IMR-90 (cell line): ENCODE measurements around the gene TMOD1. TPM values are rescaled to one million over a fixed set of nuclear protein-coding genes. Genes with fewer than 3 reads are reported as not detected.

ENCODE experiments used
- ATAC-seq: fragments of 200-7000 bp; cut with Tn5 transposase; 2 replicates; pipeline ENCODE4 v1.9.1; 2020; ENCODE audit warnings: low read depth, mild to moderate bottlenecking, moderate library complexity
- BruUV-seq: library from RNA; stranded (reverse); fragments of 400-500 nt; replicated peaks from 2 replicates; lab custom pipeline; 2021; lab: Mats Ljungman, UMichigan
- CTCF ChIA-PET: fragments of 300-600 bp; formaldehyde crosslinking; extraction: SDS; loops from one replicate; lab custom pipeline; 2021; ENCODE audit warnings: antibody characterized with exemption; lab: Yijun Ruan, JAX
- POLR2A ChIA-PET: fragments of 300-600 bp; sonication (Branson Sonifier 250); formaldehyde crosslinking; loops from one replicate; lab custom pipeline; 2022; ENCODE audit warnings: antibody characterized with exemption; ENCODE audit not compliant: unreplicated experiment; lab: Charles Lee
- DNase-seq: peaks from one replicate; pipeline ENCODE4 v3.0.0; 2013
- H2AFZ ChIP-seq: replicated peaks from 2 replicates; pipeline ENCODE3; 2013; ENCODE audit warnings: low read length, mild to moderate bottlenecking; ENCODE audit not compliant: poor library complexity
- H2AK5ac ChIP-seq: 2 replicates; pipeline ENCODE4 v1.6.1; 2013; ENCODE audit warnings: low read depth, low read length, inconsistent platforms
- H2AK9ac ChIP-seq: replicated peaks from 2 replicates; pipeline ENCODE3; 2013; ENCODE audit warnings: mild to moderate bottlenecking, low read depth, low read length, moderate library complexity; ENCODE audit not compliant: poor library complexity
- H2BK120ac ChIP-seq: 2 replicates; pipeline ENCODE4 v1.6.1; 2013; ENCODE audit warnings: low read depth, low read length, inconsistent platforms
- H2BK15ac ChIP-seq: 3 replicates; pipeline ENCODE4 v1.6.1; 2013; ENCODE audit warnings: low read depth, low read length, inconsistent platforms
- H2BK20ac ChIP-seq: 2 replicates; pipeline ENCODE4 v1.6.1; 2013; ENCODE audit warnings: low read depth, mild to moderate bottlenecking, inconsistent platforms, low read length, moderate library complexity
- H2BK5ac ChIP-seq: 2 replicates; pipeline ENCODE4 v1.6.1; 2013; ENCODE audit warnings: mild to moderate bottlenecking, low read depth, low read length, inconsistent platforms; ENCODE audit not compliant: poor library complexity, severe bottlenecking
- H3K14ac ChIP-seq: replicated peaks from 2 replicates; pipeline ENCODE4 v1.6.1; 2013; ENCODE audit warnings: low read depth, low read length, inconsistent platforms
- H3K18ac ChIP-seq: 2 replicates; pipeline ENCODE4 v1.6.1; 2013; ENCODE audit warnings: low read depth, low read length, control low read depth
- H3K23ac ChIP-seq: 2 replicates; pipeline ENCODE4 v1.6.1; 2013; ENCODE audit warnings: low read depth, low read length, inconsistent platforms
- H3K27ac ChIP-seq: 2 replicates; pipeline ENCODE4 v1.5.1; 2013; ENCODE audit warnings: mild to moderate bottlenecking, control low read depth, low read length; ENCODE audit not compliant: insufficient read depth
- H3K27me3 ChIP-seq: 2 replicates; pipeline ENCODE4 v1.6.1; 2013; ENCODE audit warnings: low read length; ENCODE audit not compliant: control insufficient read depth, insufficient read depth
- H3K36me3 ChIP-seq: 2 replicates; pipeline ENCODE4 v1.6.1; 2013; ENCODE audit warnings: low read length, mixed read lengths; ENCODE audit not compliant: control insufficient read depth, insufficient read depth
- H3K4ac ChIP-seq: 2 replicates; pipeline ENCODE4 v1.6.1; 2013; ENCODE audit warnings: low read depth, low read length, inconsistent platforms
- H3K4me1 ChIP-seq: 2 replicates; pipeline ENCODE4 v1.6.1; 2013; ENCODE audit warnings: low read length, mixed read lengths; ENCODE audit not compliant: control insufficient read depth, insufficient read depth
- H3K4me2 ChIP-seq: 2 replicates; pipeline ENCODE4 v1.6.1; 2013; ENCODE audit warnings: low read depth, mild to moderate bottlenecking, control low read depth, low read length, moderate library complexity
- H3K4me3 ChIP-seq: 2 replicates; pipeline ENCODE4 v1.5.1; 2013; ENCODE audit warnings: low read depth, mild to moderate bottlenecking, control low read depth, low read length, moderate library complexity; ENCODE audit not compliant: insufficient read depth
- H3K56ac ChIP-seq: 2 replicates; pipeline ENCODE4 v1.6.1; 2013; ENCODE audit warnings: low read length, inconsistent platforms; ENCODE audit not compliant: insufficient read depth; ENCODE audit errors: extremely low read depth
- H3K79me1 ChIP-seq, 2 experiments: 2 replicates each; pipeline ENCODE4 v1.6.1; 2013; ENCODE audit warnings: low read length in 2 of 2, inconsistent platforms in 1 of 2, low read depth in 1 of 2
- H3K9ac ChIP-seq: 2 replicates; pipeline ENCODE4 v1.6.1; 2013; ENCODE audit warnings: low read depth, low read length, control low read depth
- H3K9me1 ChIP-seq: 2 replicates; pipeline ENCODE4 v1.6.1; 2013; ENCODE audit warnings: low read length, inconsistent platforms; ENCODE audit not compliant: insufficient read depth
- H3K9me3 ChIP-seq: 2 replicates; pipeline ENCODE4 v1.6.1; 2013; ENCODE audit warnings: low read length; ENCODE audit not compliant: control insufficient read depth, insufficient read depth
- H4K20me1 ChIP-seq: 2 replicates; pipeline ENCODE4 v1.6.1; 2013; ENCODE audit warnings: low read length, inconsistent platforms; ENCODE audit not compliant: insufficient read depth
- H4K5ac ChIP-seq: 2 replicates; pipeline ENCODE4 v1.6.1; 2013; ENCODE audit warnings: mild to moderate bottlenecking, low read depth, low read length, control low read depth
- H4K8ac ChIP-seq, 2 experiments: 2 replicates each; pipeline ENCODE4 v1.6.1; 2013; ENCODE audit warnings: low read depth in 2 of 2, low read length in 2 of 2, control low read depth in 1 of 2, inconsistent platforms in 1 of 2
- H4K91ac ChIP-seq: 2 replicates; pipeline ENCODE4 v1.6.1; 2013; ENCODE audit warnings: low read depth, low read length, inconsistent platforms; ENCODE audit not compliant: insufficient read depth
- BHLHE40 ChIP-seq: fragments of 150-350 bp; IDR thresholded peaks from 2 replicates; pipeline ENCODE4 v1.6.1; 2016; ENCODE audit warnings: mild to moderate bottlenecking, low read depth, low read length
- CEBPB ChIP-seq: IDR thresholded peaks from 2 replicates; pipeline ENCODE4 v1.6.1; 2012; ENCODE audit warnings: low read depth, low read length, improper control_type of control experiment
- CHD1 ChIP-seq: IDR thresholded peaks from 2 replicates; pipeline ENCODE4 v1.6.1; 2012; ENCODE audit warnings: low read depth, low read length, improper control_type of control experiment
- FOS ChIP-seq: fragments of 150-350 bp; IDR thresholded peaks from 2 replicates; pipeline ENCODE4 v1.6.1; 2016; ENCODE audit warnings: low read depth, low read length
- MAFK ChIP-seq: IDR thresholded peaks from 2 replicates; pipeline ENCODE4 v1.6.1; 2012; ENCODE audit warnings: low read depth, low read length, improper control_type of control experiment
- MAZ ChIP-seq: IDR thresholded peaks from 2 replicates; pipeline ENCODE4 v1.6.1; 2012; ENCODE audit warnings: low read depth, mild to moderate bottlenecking, low read length, improper control_type of control experiment, moderate library complexity, borderline replicate concordance
- MXI1 ChIP-seq: IDR thresholded peaks from 2 replicates; pipeline ENCODE4 v1.6.1; 2012; ENCODE audit warnings: low read depth, mild to moderate bottlenecking, low read length, moderate library complexity, borderline replicate concordance
- NFE2L2 ChIP-seq: fragments of 150-350 bp; IDR thresholded peaks from 2 replicates; pipeline ENCODE4 v1.6.1; 2016; ENCODE audit warnings: low read depth, mild to moderate bottlenecking, low read length
- POLR2A ChIP-seq: IDR thresholded peaks from 2 replicates; pipeline ENCODE4 v1.6.1; 2012; ENCODE audit warnings: mild to moderate bottlenecking, low read depth, low read length
- RAD21 ChIP-seq: IDR thresholded peaks from 2 replicates; pipeline ENCODE4 v1.6.1; 2012; ENCODE audit warnings: low read length, improper control_type of control experiment
- RCOR1 ChIP-seq: IDR thresholded peaks from 2 replicates; pipeline ENCODE4 v1.6.1; 2012; ENCODE audit warnings: mild to moderate bottlenecking, low read length, improper control_type of control experiment; ENCODE audit not compliant: insufficient replicate concordance
- RFX5 ChIP-seq: IDR thresholded peaks from 2 replicates; pipeline ENCODE4 v1.8.0; 2012; ENCODE audit warnings: low read depth, mild to moderate bottlenecking, low read length, moderate library complexity
- SMC3 ChIP-seq: fragments of 150-350 bp; IDR thresholded peaks from 2 replicates; pipeline ENCODE4 v1.6.1; 2016; ENCODE audit warnings: low read depth, mild to moderate bottlenecking, antibody characterized with exemption, low read length, moderate library complexity
- WGBS, 2 experiments: methylation state at CpG; one replicate each; pipeline versions ENCODE4 v1.1.5 to v1.1.7; 2013; ENCODE audit warnings: missing lambda C conversion rate in 2 of 2; ENCODE audit not compliant: insufficient read length in 1 of 2; ENCODE audit errors: extremely low coverage in 2 of 2; 5-methylcytosine and 5-hydroxymethylcytosine counted together
- dilution Hi-C: fragments of 300-500 bp; cut with HindIII; formaldehyde crosslinking; loops from one replicate; pipeline ENCODE4 v1.14.3; 2018; ENCODE audit warnings: low sequenced_read_pairs; ENCODE audit not compliant: unreplicated experiment
- in situ Hi-C: fragments of 300-500 bp; cut with MboI; formaldehyde crosslinking; loops from 3 replicates; pipeline ENCODE4 v1.14.3; 2019; ENCODE audit warnings: low sequenced_read_pairs, inconsistent platforms, mixed read lengths
- intact Hi-C: fragments of 100-400 bp; cut with micrococcal nuclease; formaldehyde crosslinking; loops from 2 replicates; pipeline ENCODE4 v1.10.0; 2022
- polyA plus RNA-seq, 3 experiments: library from polyadenylated mRNA; depleted of rRNA; stranded (reverse); fragments of >200 nt; gene quantifications; 2 replicates each; pipeline ENCODE4 v1.2.3, GENCODE V29; 2012; ENCODE audit warnings: low replicate concordance in 1 of 3
- total RNA-seq: library from RNA; depleted of rRNA; stranded (reverse); fragments of >200 nt; gene quantifications from 2 replicates; pipeline ENCODE4 v1.2.3, GENCODE V29; 2012
- TF ChIP-seq, protein P1 (sequence below): fragments of 150-350 bp; IDR thresholded peaks from 2 replicates; pipeline ENCODE4 v1.6.1; 2017; ENCODE audit warnings: mild to moderate bottlenecking, antibody characterized with exemption, low read length, low read depth
- TF ChIP-seq, protein P2 (sequence below): conservative IDR thresholded peaks from 2 replicates; pipeline ENCODE4 v1.5.1; 2012; ENCODE audit warnings: mild to moderate bottlenecking, low read depth, low read length, improper control_type of control experiment
- TF ChIP-seq, protein P3 (sequence below): fragments of 150-350 bp; IDR thresholded peaks from 2 replicates; pipeline ENCODE4 v1.6.1; 2016; ENCODE audit warnings: low read depth, mild to moderate bottlenecking, low read length, moderate library complexity, borderline replicate concordance

Gene TMOD1
- total and polyA plus RNA-seq, 2 of the 4 experiments (the other 2 are of a cell fraction) = 0.18 to 0.38 TPM

DNA sequence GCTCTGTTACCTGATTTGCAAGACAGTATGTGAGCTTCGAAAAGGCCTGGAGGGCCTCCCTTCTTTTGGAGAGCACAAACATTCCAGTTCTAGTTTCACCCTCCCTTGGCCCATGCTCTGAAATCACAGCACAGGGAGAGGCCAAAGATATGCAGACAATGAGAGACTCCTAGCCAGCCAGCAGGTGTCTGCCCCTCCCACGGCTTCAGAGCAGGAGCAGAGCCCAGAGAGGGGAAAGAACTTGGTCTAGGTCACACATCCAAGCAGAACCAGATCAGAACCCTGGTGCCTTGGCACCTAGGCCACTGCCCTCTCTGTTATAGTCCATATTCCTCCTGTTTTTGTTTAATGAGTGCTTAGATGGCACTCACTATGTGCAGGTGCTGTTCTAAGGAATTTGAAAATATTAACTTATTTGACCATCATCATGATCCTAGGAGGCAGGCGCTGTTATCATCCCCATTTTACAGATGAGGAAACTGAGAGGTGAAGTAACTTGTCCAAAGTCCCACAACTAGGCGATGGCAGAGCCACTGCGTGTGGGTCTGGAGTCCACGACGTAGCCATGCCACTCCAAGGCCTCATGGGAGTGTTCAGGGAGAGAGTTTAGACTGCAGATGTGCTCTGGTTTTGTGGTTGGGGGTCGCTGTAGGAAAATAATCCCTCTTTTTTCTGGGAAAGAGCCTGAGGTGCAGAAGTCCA is 27.2 kb downstream of the TMOD1 start:
- no peak overlapping the region for H3K4me2 ChIP-seq
- no peak overlapping the region for H4K5ac ChIP-seq
- H3K27ac ChIP-seq = no peak overlapping the region
- H3K4me3 ChIP-seq = no peak overlapping the region
- H3K23ac ChIP-seq = no peak overlapping the region
- intact Hi-C loops (no loop called here), dilution Hi-C loops (no loop called here), in situ Hi-C loops (no loop called here)
- H3K14ac ChIP-seq = no peak overlapping the region
- no peak overlapping the region for H3K18ac ChIP-seq
- H4K91ac ChIP-seq = no peak overlapping the region
- no peak overlapping the region for H2AFZ ChIP-seq
- H3K36me3 ChIP-seq = peaks cover 11% of the 10 kb centered on the region; the same call in 1 of the 2 replicates
- H2BK15ac ChIP-seq = no peak overlapping the region
- ChIA-PET POLR2A (no interaction called here), CTCF (interaction anchor here (1.0 kb wide), 1 partner anchor 13 kb away, joined by 3 read pairs; no protein-coding TSS in a partner anchor)
- H3K9ac ChIP-seq = no peak overlapping the region
- peaks cover 9% of the 10 kb centered on the region for H3K4me1 ChIP-seq
- ATAC-seq = no peak
- H2BK120ac ChIP-seq = no peak overlapping the region
- H3K79me1 ChIP-seq = no peaks in the 10 kb centered on the region
- TF ChIP-seq NFE2L2 (no peak), FOS (no peak), CEBPB (no peak), MAFK (no peak), SMC3 (no peak), RCOR1 (no peak), POLR2A (no peak), CHD1 (no peak), BHLHE40 (no peak), MXI1 (no peak), RAD21 (no peak), RFX5 (no peak), MAZ (no peak)
- TF ChIP-seq, protein P1, sequence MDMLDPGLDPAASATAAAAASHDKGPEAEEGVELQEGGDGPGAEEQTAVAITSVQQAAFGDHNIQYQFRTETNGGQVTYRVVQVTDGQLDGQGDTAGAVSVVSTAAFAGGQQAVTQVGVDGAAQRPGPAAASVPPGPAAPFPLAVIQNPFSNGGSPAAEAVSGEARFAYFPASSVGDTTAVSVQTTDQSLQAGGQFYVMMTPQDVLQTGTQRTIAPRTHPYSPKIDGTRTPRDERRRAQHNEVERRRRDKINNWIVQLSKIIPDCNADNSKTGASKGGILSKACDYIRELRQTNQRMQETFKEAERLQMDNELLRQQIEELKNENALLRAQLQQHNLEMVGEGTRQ = no peak
- TF ChIP-seq, protein P2, sequence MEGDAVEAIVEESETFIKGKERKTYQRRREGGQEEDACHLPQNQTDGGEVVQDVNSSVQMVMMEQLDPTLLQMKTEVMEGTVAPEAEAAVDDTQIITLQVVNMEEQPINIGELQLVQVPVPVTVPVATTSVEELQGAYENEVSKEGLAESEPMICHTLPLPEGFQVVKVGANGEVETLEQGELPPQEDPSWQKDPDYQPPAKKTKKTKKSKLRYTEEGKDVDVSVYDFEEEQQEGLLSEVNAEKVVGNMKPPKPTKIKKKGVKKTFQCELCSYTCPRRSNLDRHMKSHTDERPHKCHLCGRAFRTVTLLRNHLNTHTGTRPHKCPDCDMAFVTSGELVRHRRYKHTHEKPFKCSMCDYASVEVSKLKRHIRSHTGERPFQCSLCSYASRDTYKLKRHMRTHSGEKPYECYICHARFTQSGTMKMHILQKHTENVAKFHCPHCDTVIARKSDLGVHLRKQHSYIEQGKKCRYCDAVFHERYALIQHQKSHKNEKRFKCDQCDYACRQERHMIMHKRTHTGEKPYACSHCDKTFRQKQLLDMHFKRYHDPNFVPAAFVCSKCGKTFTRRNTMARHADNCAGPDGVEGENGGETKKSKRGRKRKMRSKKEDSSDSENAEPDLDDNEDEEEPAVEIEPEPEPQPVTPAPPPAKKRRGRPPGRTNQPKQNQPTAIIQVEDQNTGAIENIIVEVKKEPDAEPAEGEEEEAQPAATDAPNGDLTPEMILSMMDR = no peak
- TF ChIP-seq, protein P3, sequence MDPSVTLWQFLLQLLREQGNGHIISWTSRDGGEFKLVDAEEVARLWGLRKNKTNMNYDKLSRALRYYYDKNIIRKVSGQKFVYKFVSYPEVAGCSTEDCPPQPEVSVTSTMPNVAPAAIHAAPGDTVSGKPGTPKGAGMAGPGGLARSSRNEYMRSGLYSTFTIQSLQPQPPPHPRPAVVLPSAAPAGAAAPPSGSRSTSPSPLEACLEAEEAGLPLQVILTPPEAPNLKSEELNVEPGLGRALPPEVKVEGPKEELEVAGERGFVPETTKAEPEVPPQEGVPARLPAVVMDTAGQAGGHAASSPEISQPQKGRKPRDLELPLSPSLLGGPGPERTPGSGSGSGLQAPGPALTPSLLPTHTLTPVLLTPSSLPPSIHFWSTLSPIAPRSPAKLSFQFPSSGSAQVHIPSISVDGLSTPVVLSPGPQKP = no peak
- no peak overlapping the region for H3K4ac ChIP-seq
- 79% methylated on average over 3 of the region's 8 CpGs; no CpG with 5 or more reads in 1 of the 2 experiments for WGBS, 2 experiments
- no peak overlapping the region for H2AK5ac ChIP-seq
- H3K56ac ChIP-seq = no peak overlapping the region
- H4K8ac ChIP-seq = no peak overlapping the region
- no peak overlapping the region for H2AK9ac ChIP-seq
- H2BK5ac ChIP-seq = no peak overlapping the region
- no peaks in the 10 kb centered on the region; the same call in none of the 2 replicates for H3K9me1 ChIP-seq
- no peak for DNase-seq
- H2BK20ac ChIP-seq = no peak overlapping the region
- no peaks in the 10 kb centered on the region for H3K9me3 ChIP-seq
- no peaks in the 10 kb centered on the region for H4K20me1 ChIP-seq
- no TSS peak for BruUV-seq
- no peaks in the 10 kb centered on the region for H3K27me3 ChIP-seq
